Epithelial cell of proximal tubule (primary cell): ENCODE data around the gene PDPK1. TPM values are rescaled to one million over a fixed set of nuclear protein-coding genes. Genes with fewer than 3 reads are reported as not detected.

ENCODE experiments used
- DNase-seq: peaks from one replicate; pipeline ENCODE4 v3.0.0-alpha.2; 2011; ENCODE audit warnings: low read depth
- H3K4me3 ChIP-seq: 2 replicates; pipeline ENCODE4 v1.5.1; 2011; ENCODE audit warnings: low read depth, mild to moderate bottlenecking, low read length
- CTCF ChIP-seq: conservative IDR thresholded peaks from 2 replicates; pipeline ENCODE4 v1.5.1; 2012; ENCODE audit warnings: low read depth, mild to moderate bottlenecking, low read length
- total RNA-seq: library from RNA; depleted of rRNA; stranded (reverse); fragments of >200 nt; gene quantifications from 2 replicates; pipeline ENCODE4 v1.2.3, GENCODE V29; 2015

Gene PDPK1
- total RNA-seq, 1 donor from 2014 or later: 16.5 TPM

GRCh38 chr16:2519711-2520080 lies 18.1 kb upstream of the PDPK1 start:
- H3K4me3 ChIP-seq: peak overlapping the region; percentile 60
- TF ChIP-seq CTCF: no peak
- no peak for DNase-seq

- no peak for TF ChIP-seq CTCF
- H3K4me3 ChIP-seq: peak within 1 kb of the TSS; percentile 60
- DNase-seq: no peak
Measured at GRCh38 chr16:2520097-2520783, 17.6 kb upstream of the PDPK1 start, which contains the start of gene AMDHD2. Gene AMDHD2 (plus strand): TSS chr16:2520371. CDS start chr16:2520459, 88 bp downstream.

GRCh38 chr16:2520784-2521531 lies 16.9 kb upstream of the PDPK1 start:
- H3K4me3 ChIP-seq: peak overlapping the region; percentile 60
- DNase-seq: no peak
- peak; percentile 20 for TF ChIP-seq CTCF

GRCh38 chr16:2523801-2524231 lies 14.0 kb upstream of the PDPK1 start:
- no peak overlapping the region for H3K4me3 ChIP-seq
- no peak for DNase-seq
- TF ChIP-seq CTCF: no peak

- no peak overlapping the region for H3K4me3 ChIP-seq
- no peak for DNase-seq
- TF ChIP-seq CTCF: no peak
Measured at GRCh38 chr16:2524339-2524938, 13.4 kb upstream of the PDPK1 start.

- DNase-seq: no peak
- TF ChIP-seq CTCF: no peak
- H3K4me3 ChIP-seq: no peak overlapping the region
Measured at GRCh38 chr16:2526135-2526534, 11.7 kb upstream of the PDPK1 start.
